Suprapubic skin (tissue), 3 donors: ENCODE data around the gene KRT6B.

Source experiments
- CTCF ChIP-seq, 2 donors: fragments of 200-600 bp in 1 of 2; fragments of 450-650 bp in 1 of 2; sonication (generic) in 1 of 2; IDR thresholded peaks; one replicate each; pipeline ENCODE4 v1.5.1; 2016 to 2019; ENCODE audit warnings: antibody characterized with exemption in 2 of 2, mild to moderate bottlenecking in 1 of 2, moderate library complexity in 1 of 2
- POLR2A ChIP-seq, 2 donors: fragments of 450-650 bp; IDR thresholded peaks; one replicate each; pipeline ENCODE4 v1.6.1; 2017; ENCODE audit warnings: antibody characterized with exemption in 2 of 2, mild to moderate bottlenecking in 2 of 2, moderate library complexity in 2 of 2

GRCh38 chr12:52404951-52405350 lies 47.0 kb downstream of the KRT6B start:
- TF ChIP-seq POLR2A (IDR thresholded peaks at IDR 0.05) (no peak), CTCF (IDR thresholded peaks at IDR 0.05) (no peak)
